C1 segment of cervical spinal cord (tissue), 14 donors: ENCODE results near the gene PAEP.

ENCODE experiments used
- DNase-seq, 14 donors: peaks; one replicate each; lab custom pipeline; 2025; lab: John Stamatoyannopoulos, UW

The PAEP gene

GRCh38 chr9:135591506-135592330 lies 30.2 kb downstream of the PAEP start:
- DNase-seq, result no peak

- no peak for DNase-seq
Measured at GRCh38 chr9:135592331-135592590, 30.7 kb downstream of the PAEP start.

- DNase-seq, result no peak
Measured at GRCh38 chr9:135592625-135593024, 31.1 kb downstream of the PAEP start.

- no peak for DNase-seq
Measured at GRCh38 chr9:135596211-135596610, 34.7 kb downstream of the PAEP start.

GRCh38 chr9:135600296-135600817 lies 38.8 kb downstream of the PAEP start:
- DNase-seq, result no peak

GRCh38 chr9:135601988-135602387 lies 40.4 kb downstream of the PAEP start:
- DNase-seq, result no peak

- DNase-seq, result peak in 1 of 14 donors; percentile 17
Measured at GRCh38 chr9:135602789-135603481, 41.4 kb downstream of the PAEP start.

- peak in 1 of 14 donors; percentile 7 for DNase-seq
Measured at GRCh38 chr9:135604437-135605237, 43.1 kb downstream of the PAEP start.

- peak in 1 of 14 donors; percentile 2 for DNase-seq
Measured at GRCh38 chr9:135605238-135605781, 43.8 kb downstream of the PAEP start.

GRCh38 chr9:135606885-135607259 lies 45.3 kb downstream of the PAEP start:
- no peak for DNase-seq

- no peak for DNase-seq
Measured at GRCh38 chr9:135607401-135608293, 46.1 kb downstream of the PAEP start.

GRCh38 chr9:135608294-135608998 lies 46.9 kb downstream of the PAEP start:
- no peak for DNase-seq

- DNase-seq, result no peak
Measured at GRCh38 chr9:135608999-135609317, 47.4 kb downstream of the PAEP start.

GRCh38 chr9:135609366-135609955 lies 47.9 kb downstream of the PAEP start:
- DNase-seq, result no peak

- DNase-seq, result no peak
Measured at GRCh38 chr9:135610290-135611141, 49.0 kb downstream of the PAEP start.

- no peak for DNase-seq
Measured at GRCh38 chr9:135611142-135611874, 49.8 kb downstream of the PAEP start.

- DNase-seq, result no peak
Measured at GRCh38 chr9:135611875-135612209, 50.3 kb downstream of the PAEP start.

- DNase-seq, result no peak
Measured at GRCh38 chr9:135612437-135612836, 50.9 kb downstream of the PAEP start.
